HepG2 (cell line): Measurements from ENCODE around the gene MDFIC. TPM values are rescaled to one million over a fixed set of nuclear protein-coding genes. Genes with fewer than 3 reads are reported as not detected.

Source experiments
- ATAC-seq: fragments of 200-7000 bp; cut with Tn5 transposase; 3 replicates; pipeline ENCODE4 v1.9.1; 2020; ENCODE audit warnings: mild to moderate bottlenecking, moderate library complexity
- BruUV-seq: library from RNA; stranded (reverse); fragments of 400-500 nt; replicated peaks from 2 replicates; lab custom pipeline; 2021; lab: Mats Ljungman, UMichigan
- CTCF ChIA-PET: fragments of 300-600 bp; formaldehyde crosslinking; extraction: SDS; loops from one replicate; lab custom pipeline; 2021; ENCODE audit warnings: low total read pairs, inconsistent platforms, low intra/inter-chr PET ratio; lab: Yijun Ruan, JAX
- POLR2A ChIA-PET: fragments of 350-600 bp; sonication (Branson Sonifier 250); formaldehyde crosslinking; loops from one replicate; lab custom pipeline; 2020; ENCODE audit warnings: antibody characterized with exemption, inconsistent platforms; lab: Yijun Ruan, JAX
- DNase-seq: peaks from one replicate; pipeline ENCODE4 v3.0.0-alpha.2; 2015; ENCODE audit warnings: low spot score
- FAIRE-seq: peaks from 3 replicates; lab custom pipeline; 2011; peaks lifted over from hg19 to GRCh38; lab: Jason Lieb, UNC
- H2AFZ ChIP-seq: one replicate; pipeline ENCODE4 v1.6.1; 2011; ENCODE audit warnings: low read length, inconsistent platforms
- H3K27ac ChIP-seq: fragments of 300-600 bp; 3 replicates; pipeline ENCODE4 v1.8.0; 2011; ENCODE audit warnings: mixed run types, mild to moderate bottlenecking, mixed read lengths, low read length, inconsistent platforms; ENCODE audit not compliant: insufficient read depth; ENCODE audit errors: extremely low read length
- H3K27me3 ChIP-seq, 2 experiments: fragments of 200-600 bp in 1 of 2; 2 replicates in 1 of 2; 3 replicates in 1 of 2; pipeline versions ENCODE4 v1.6.0 to v1.8.0; 2011; ENCODE audit warnings: low read length in 2 of 2, mild to moderate bottlenecking in 2 of 2, moderate library complexity in 2 of 2, inconsistent platforms in 1 of 2; ENCODE audit not compliant: insufficient read depth in 2 of 2, control insufficient read depth in 1 of 2
- H3K36me3 ChIP-seq, 2 experiments: fragments of 200-600 bp in 1 of 2; replicated peaks in 1 of 2; 2 replicates in 1 of 2; 3 replicates in 1 of 2; pipeline versions ENCODE4 v1.5.1 to v1.8.0; 2011; ENCODE audit warnings: low read length in 2 of 2, inconsistent platforms in 1 of 2; ENCODE audit not compliant: insufficient read depth in 2 of 2, control insufficient read depth in 1 of 2
- H3K4me1 ChIP-seq: 2 replicates; pipeline ENCODE4 v1.5.1; 2012; ENCODE audit warnings: low read length, inconsistent platforms; ENCODE audit not compliant: insufficient read depth
- H3K4me2 ChIP-seq: 2 replicates; pipeline ENCODE4 v1.6.0; 2011; ENCODE audit warnings: low read depth, low read length, inconsistent platforms
- H3K4me3 ChIP-seq, 3 experiments: fragments of 200-600 bp in 1 of 3; sonication (generic), shearing (Covaris generic) in 1 of 3; replicated peaks in 1 of 3; 2 replicates each; pipeline ENCODE4 v1.5.1; 2011 to 2016; ENCODE audit warnings: low read length in 3 of 3, inconsistent platforms in 2 of 3, low read depth in 2 of 3, mild to moderate bottlenecking in 2 of 3, control low read depth in 1 of 3, mixed read lengths in 1 of 3; ENCODE audit not compliant: insufficient read depth in 1 of 3
- H3K79me2 ChIP-seq: one replicate; pipeline ENCODE4 v1.6.1; 2011; ENCODE audit warnings: low read length, inconsistent platforms; ENCODE audit not compliant: insufficient read depth
- H3K9ac ChIP-seq: 2 replicates; pipeline ENCODE4 v1.6.0; 2011; ENCODE audit warnings: mild to moderate bottlenecking, low read depth, low read length, inconsistent platforms; ENCODE audit not compliant: insufficient read depth
- H3K9me3 ChIP-seq: 2 replicates; pipeline ENCODE4 v1.5.1; 2012; ENCODE audit warnings: mild to moderate bottlenecking, low read length
- H4K20me1 ChIP-seq: 2 replicates; pipeline ENCODE4 v1.6.0; 2011; ENCODE audit warnings: inconsistent platforms, mild to moderate bottlenecking, low read length, moderate library complexity; ENCODE audit not compliant: insufficient read depth
- HHEX ChIP-seq: IDR thresholded peaks from 2 replicates; pipeline ENCODE4 v1.6.1; 2016; ENCODE audit warnings: control low read depth
- KDM4B ChIP-seq: sonication (generic); formaldehyde crosslinking; IDR thresholded peaks from 2 replicates; pipeline ENCODE4 v1.4.0; 2020; ENCODE audit warnings: missing genetic modification reagents
- PHB2 ChIP-seq: fragments of 450-650 bp; IDR thresholded peaks from 2 replicates; pipeline ENCODE4 v1.6.1; 2018; ENCODE audit not compliant: partially characterized antibody
- TAF1 ChIP-seq: sonication (generic); formaldehyde crosslinking; IDR thresholded peaks from 2 replicates; pipeline ENCODE4 v1.4.0; 2020; ENCODE audit warnings: missing genetic modification reagents
- ZNF142 ChIP-seq: sonication (generic); formaldehyde crosslinking; IDR thresholded peaks from 2 replicates; pipeline ENCODE4 v1.4.0; 2020; ENCODE audit warnings: missing genetic modification reagents
- ZNF350 ChIP-seq: sonication (generic); formaldehyde crosslinking; IDR thresholded peaks from 2 replicates; pipeline ENCODE4 v1.4.0; 2020; ENCODE audit warnings: mild to moderate bottlenecking, low read depth, missing genetic modification reagents, borderline replicate concordance
- ZNF530 ChIP-seq: sonication (generic); formaldehyde crosslinking; IDR thresholded peaks from 2 replicates; pipeline ENCODE4 v1.5.0; 2020; ENCODE audit warnings: low read depth, mild to moderate bottlenecking, missing genetic modification reagents
- ZSCAN5A ChIP-seq: sonication (generic); formaldehyde crosslinking; IDR thresholded peaks from 2 replicates; pipeline ENCODE4 v1.8.0; 2022; ENCODE audit warnings: mild to moderate bottlenecking, missing genetic modification reagents, borderline replicate concordance
- WGBS: methylation state at CpG from one replicate; pipeline ENCODE4 v1.1.6; 2017; ENCODE audit warnings: low lambda C conversion rate; 5-methylcytosine and 5-hydroxymethylcytosine counted together
- in situ Hi-C: cut with HindIII; loops from 2 replicates; pipeline ENCODE4 v1.10.0; 2017; ENCODE audit warnings: low pct_unique_long_range_greater_than_20kb; ENCODE audit not compliant: extremely low pct_ligation_motif_present
- intact Hi-C: fragments of 100-400 bp; cut with micrococcal nuclease; formaldehyde crosslinking; loops from one replicate; pipeline ENCODE4 v1.10.0; 2022; ENCODE audit not compliant: unreplicated experiment
- polyA plus RNA-seq, 8 experiments: library from polyadenylated mRNA; depleted of rRNA in 3 of 8; stranded (reverse) in 7 of 8; unstranded in 1 of 8; fragments of >200 nt; fragmentation: Illumina TruSeq in 4 of 8; extraction: Trizol in 4 of 8; gene quantifications; 2 replicates each; pipeline versions ENCODE4 v1.2.1 to v1.2.3, GENCODE V29; 2011 to 2016; ENCODE audit warnings: low read depth in 4 of 8, missing spikeins in 1 of 8, mixed read lengths in 1 of 8; ENCODE audit not compliant: insufficient read depth in 1 of 8
- total RNA-seq, 5 experiments: library from RNA; depleted of rRNA; stranded (reverse); fragments of >200 nt; fragmentation: Illumina TruSeq; extraction: Trizol; gene quantifications; 2 replicates each; pipeline ENCODE4 v1.2.3, GENCODE V29; 2016; ENCODE audit warnings: low read depth in 1 of 5

The MDFIC gene
- total and polyA plus RNA-seq, 2 of the 13 experiments (the other 11 are each of a cell fraction or from before 2014, with no cell fraction given) = 0.13 TPM; not detected in 1

- TF ChIP-seq ZNF142 (CRISPR knock-in tag) = no peak
- TF ChIP-seq PHB2 = no peak
These were observed 48.4 kb downstream of the MDFIC start (continued) for GRCh38 chr7:114970308-114970707.

DNA sequence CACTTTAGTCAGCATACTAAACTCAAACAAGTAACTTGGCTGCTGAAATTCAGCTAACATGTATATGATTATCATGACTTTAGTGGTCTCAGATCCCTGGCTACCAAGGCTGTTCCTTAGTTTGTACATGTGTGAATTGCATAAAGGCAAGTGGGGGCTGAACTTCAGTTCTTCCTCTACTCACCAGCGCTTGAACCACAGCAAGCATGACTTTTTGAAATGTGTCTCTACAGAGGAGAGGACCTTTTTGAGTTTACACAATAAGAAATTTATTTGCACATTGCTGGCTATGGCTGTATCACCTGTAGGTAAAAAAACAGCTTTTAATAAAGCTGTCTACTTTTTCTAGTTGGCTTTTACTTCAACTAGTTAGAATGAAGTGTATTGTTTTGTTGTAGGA, 48.8 kb downstream of the MDFIC start:
- ATAC-seq (no peak), DNase-seq (no peak), FAIRE-seq (no peak)
- in situ Hi-C loops = no loop called here
- Histone ChIP-seq H3K27ac (no peak overlapping the region), H3K4me3 (no peak overlapping the region), H3K36me3 (no peaks in the 10 kb centered on the region), H3K9ac (no peak overlapping the region), H3K27me3 (no peaks in the 10 kb centered on the region), H3K4me2 (no peak overlapping the region), H3K79me2 (no peaks in the 10 kb centered on the region), H3K9me3 (no peaks in the 10 kb centered on the region), H3K4me1 (no peaks in the 10 kb centered on the region), H4K20me1 (no peaks in the 10 kb centered on the region), H2AFZ (no peak overlapping the region)
- WGBS = 50% methylated on average over 1 of the region's 1 CpG
- intact Hi-C loops = no loop called here
- ChIA-PET CTCF (no interaction called here), POLR2A (no interaction called here)
- BruUV-seq = no TSS peak
- TF ChIP-seq TAF1 = no peak
- no peak for TF ChIP-seq ZSCAN5A (CRISPR knock-in tag)
- no peak for TF ChIP-seq KDM4B (CRISPR knock-in tag)
- TF ChIP-seq HHEX (CRISPR knock-in tag) = no peak
- TF ChIP-seq ZNF350 = no peak
- TF ChIP-seq ZNF530 (CRISPR knock-in tag) = no peak
